ENCODE results near the gene PPP1R9B. TPM values are rescaled to one million over a fixed set of nuclear protein-coding genes. Genes with fewer than 3 reads are reported as not detected.

PPP1R9B gene
- total RNA-seq, 4 donors from 2014 or later = 20.2 to 46.3 (median 37.5) TPM

- Histone ChIP-seq H3K4me3 (no peak overlapping the region), H3K27ac (replicated peaks in 1 of 4) (no peak overlapping the region)
Measured at GRCh38 chr17:50087912-50088405, 62.5 kb downstream of the PPP1R9B start.

GRCh38 chr17:50087246-50087911 lies 63.1 kb downstream of the PPP1R9B start:
- Histone ChIP-seq H3K9me3 (no peaks in the 10 kb centered on the region), H3K36me3 (peaks cover 6 to 40% (median 30%) of the 10 kb centered on the region in 4 donors), H3K27ac (replicated peaks in 1 of 4) (no peak overlapping the region), H3K4me3 (no peak overlapping the region), H3K4me1 (peaks cover 0 to 5% (median 0%) of the 10 kb centered on the region in 4 donors), H3K27me3 (no peaks in the 10 kb centered on the region)
- TF ChIP-seq EP300 (IDR thresholded peaks at IDR 0.05) = no peak
- TF ChIP-seq POLR2A (IDR thresholded peaks at IDR 0.05; ENCODE audit: low read depth) = no peak
- peak in 1 of 2 donors; percentile 38 for TF ChIP-seq POLR2AphosphoS5 (IDR thresholded peaks at IDR 0.05)
- TF ChIP-seq, protein P1, sequence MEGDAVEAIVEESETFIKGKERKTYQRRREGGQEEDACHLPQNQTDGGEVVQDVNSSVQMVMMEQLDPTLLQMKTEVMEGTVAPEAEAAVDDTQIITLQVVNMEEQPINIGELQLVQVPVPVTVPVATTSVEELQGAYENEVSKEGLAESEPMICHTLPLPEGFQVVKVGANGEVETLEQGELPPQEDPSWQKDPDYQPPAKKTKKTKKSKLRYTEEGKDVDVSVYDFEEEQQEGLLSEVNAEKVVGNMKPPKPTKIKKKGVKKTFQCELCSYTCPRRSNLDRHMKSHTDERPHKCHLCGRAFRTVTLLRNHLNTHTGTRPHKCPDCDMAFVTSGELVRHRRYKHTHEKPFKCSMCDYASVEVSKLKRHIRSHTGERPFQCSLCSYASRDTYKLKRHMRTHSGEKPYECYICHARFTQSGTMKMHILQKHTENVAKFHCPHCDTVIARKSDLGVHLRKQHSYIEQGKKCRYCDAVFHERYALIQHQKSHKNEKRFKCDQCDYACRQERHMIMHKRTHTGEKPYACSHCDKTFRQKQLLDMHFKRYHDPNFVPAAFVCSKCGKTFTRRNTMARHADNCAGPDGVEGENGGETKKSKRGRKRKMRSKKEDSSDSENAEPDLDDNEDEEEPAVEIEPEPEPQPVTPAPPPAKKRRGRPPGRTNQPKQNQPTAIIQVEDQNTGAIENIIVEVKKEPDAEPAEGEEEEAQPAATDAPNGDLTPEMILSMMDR (IDR thresholded peaks at IDR 0.05) = peak; percentile 94 to 100 (median 96)
- DNase-seq (ENCODE audit: extremely low spot score) = no peak
- intact Hi-C loops (cut with DNase I) = loop anchor here (1.0 kb wide), 1 partner anchor 61 kb away; no protein-coding TSS in a partner anchor
- WGBS = 71% methylated on average over 2 of the region's 10 CpGs

More at GRCh38 chr17:50087912-50088405, 62.5 kb downstream of the PPP1R9B start:
- H3K9me3 ChIP-seq = no peaks in the 10 kb centered on the region
- H3K27me3 ChIP-seq = no peaks in the 10 kb centered on the region
- 90% methylated on average over 10 of the region's 19 CpGs for WGBS
- peaks cover 3 to 34% (median 29%) of the 10 kb centered on the region in 4 donors for H3K36me3 ChIP-seq
- H3K4me1 ChIP-seq = peaks cover 0 to 5% (median 0%) of the 10 kb centered on the region in 4 donors
- intact Hi-C loops (cut with DNase I) = loop anchor here (1.0 kb wide), 1 partner anchor 62 kb away; no protein-coding TSS in a partner anchor
- DNase-seq (ENCODE audit: extremely low spot score) = no peak
- TF ChIP-seq POLR2A (IDR thresholded peaks at IDR 0.05; ENCODE audit: low read depth) (no peak), EP300 (IDR thresholded peaks at IDR 0.05) (no peak), POLR2AphosphoS5 (IDR thresholded peaks at IDR 0.05) (no peak)
- TF ChIP-seq, protein P1 (IDR thresholded peaks at IDR 0.05) = no peak

Other genes starting within 250 kb of the PPP1R9B start
- gene DLX4, start 181.5 kb downstream of the PPP1R9B start, total RNA-seq = not detected
- gene DLX3, start 155.5 kb downstream of the PPP1R9B start, total RNA-seq = under 1 TPM in 1 of 4 donors, not detected in 3; 0.32 TPM
- gene ITGA3, start 94.6 kb downstream of the PPP1R9B start, total RNA-seq = 10 to 100 TPM; 38.9 to 96.7 (median 58.6) TPM
- gene PDK2, start 55.3 kb downstream of the PPP1R9B start, total RNA-seq = 100 to 1,000 TPM in 1 of 4 donors, 10 to 100 TPM in 3; 31.6 to 118 (median 61.4) TPM
- gene SAMD14, start 20.5 kb downstream of the PPP1R9B start, total RNA-seq = 1 to 10 TPM in 3 of 4 donors, under 1 TPM in 1; 0.98 to 1.8 (median 1.5) TPM
- gene SGCA, start 15.3 kb upstream of the PPP1R9B start, total RNA-seq = 100 to 1,000 TPM in 1 of 4 donors, 10 to 100 TPM in 3; 72.7 to 145 (median 82.8) TPM
- 100 to 1,000 TPM in 1 of 4 donors, 10 to 100 TPM in 3; 20.7 to 123 (median 41.5) TPM for gene COL1A1, start 51.0 kb upstream of the PPP1R9B start, total RNA-seq
- under 1 TPM in 1 of 4 donors, not detected in 3; 0.80 TPM for gene TMEM92, start 123.8 kb upstream of the PPP1R9B start, total RNA-seq
- gene XYLT2, start 195.4 kb upstream of the PPP1R9B start, total RNA-seq = 10 to 100 TPM; 12.8 to 29.8 (median 26.0) TPM
- gene MRPL27, start 222.5 kb upstream of the PPP1R9B start, total RNA-seq = 10 to 100 TPM; 33.6 to 58.8 (median 48.1) TPM
- not detected for gene EME1, start 222.6 kb upstream of the PPP1R9B start, total RNA-seq
- 10 to 100 TPM; 41.1 to 68.1 (median 62.1) TPM for gene LRRC59, start 246.8 kb upstream of the PPP1R9B start, total RNA-seq

All from esophagus muscularis mucosa (tissue), 4 donors.